Body of pancreas (tissue), 4 donors: ENCODE data around the gene LPIN3. TPM values are rescaled to one million over a fixed set of nuclear protein-coding genes. Genes with fewer than 3 reads are reported as not detected.

Source experiments
- ATAC-seq: fragments of 150-250 bp; one replicate; pipeline ENCODE4 v1.9.1; 2016
- DNase-seq, 4 donors: peaks; one replicate each; pipeline ENCODE4 v3.0.0-alpha.2; 2019
- H3K27ac ChIP-seq, 4 donors: fragments of 200-600 bp; sonication (generic); 1 replicate in 3 of 4; 2 replicates in 1 of 4; pipeline versions ENCODE4 v1.5.1 to v1.6.1; 2016 to 2019; ENCODE audit warnings: mild to moderate bottlenecking in 1 of 4, mixed read lengths in 1 of 4, moderate library complexity in 1 of 4
- H3K27me3 ChIP-seq, 2 donors: fragments of 200-600 bp; sonication (generic); one replicate each; pipeline ENCODE4 v1.6.0; 2016; ENCODE audit warnings: mild to moderate bottlenecking in 1 of 2
- H3K36me3 ChIP-seq, 2 donors: fragments of 200-600 bp; sonication (generic); replicated peaks in 1 of 2; 2 replicates each; pipeline ENCODE4 v1.5.1; 2016; ENCODE audit warnings: low read depth in 2 of 2; ENCODE audit not compliant: insufficient read depth in 1 of 2
- H3K4me1 ChIP-seq: fragments of 200-600 bp; sonication (generic); one replicate; pipeline ENCODE4 v1.6.0; 2016
- H3K4me3 ChIP-seq, 2 donors: fragments of 200-600 bp; sonication (generic); 1 replicate in 1 of 2; 2 replicates in 1 of 2; pipeline ENCODE4 v1.5.1; 2016 to 2019
- H3K9me3 ChIP-seq, 3 donors: fragments of 200-600 bp; sonication (generic); 1 replicate in 2 of 3; 2 replicates in 1 of 3; pipeline ENCODE4 v1.5.1; 2016
- CTCF ChIP-seq, 7 experiments: fragments of 450-650 bp in 4 of 7; fragments of 200-600 bp in 3 of 7; sonication (generic) in 3 of 7; IDR thresholded peaks; one replicate each; pipeline ENCODE4 v1.5.1; 2016 to 2019; ENCODE audit warnings: antibody characterized with exemption in 7 of 7
- POLR2A ChIP-seq, 3 donors: fragments of 450-650 bp; IDR thresholded peaks; one replicate each; pipeline ENCODE4 v1.6.1; 2016; ENCODE audit warnings: antibody characterized with exemption in 3 of 3, mild to moderate bottlenecking in 2 of 3
- WGBS, 2 donors: methylation state at CpG; one replicate each; pipeline ENCODE4 v1.1.5; 2017; 5-methylcytosine and 5-hydroxymethylcytosine counted together
- intact Hi-C: fragments of 100-400 bp; cut with DNase I; formaldehyde crosslinking; loops from one replicate; pipeline ENCODE4 v1.15.1; 2023
- total RNA-seq, 2 donors: library from RNA; depleted of rRNA; stranded (reverse); fragments of >200 nt; gene quantifications; one replicate each; pipeline ENCODE4 v1.1.0, GENCODE V29; 2016

The LPIN3 gene
- total RNA-seq, 2 donors from 2014 or later = 11.9 to 50.1 TPM

DNA sequence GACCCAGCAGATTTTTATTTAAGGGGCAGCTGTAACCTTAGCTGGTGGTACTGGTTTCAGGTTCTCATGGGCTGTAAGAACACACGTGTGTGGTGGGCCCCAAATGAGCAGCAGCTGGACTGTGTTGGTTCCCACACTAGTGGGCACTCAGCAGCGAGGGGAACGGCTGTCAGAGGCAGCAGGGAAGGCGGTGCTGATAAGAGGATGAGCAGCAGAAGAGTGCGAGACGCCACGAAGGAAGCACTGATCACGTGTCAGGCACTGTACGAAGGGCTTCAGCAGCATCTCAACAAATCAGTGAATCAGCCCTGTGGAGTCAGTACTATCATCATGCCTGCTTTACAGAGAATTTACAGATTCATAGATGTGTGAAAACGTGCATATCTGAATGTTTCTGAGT lies 67.0 kb downstream of the LPIN3 start:
- WGBS, 2 donors = 84 to 88% methylated on average over 10 of the region's 10 CpGs
- intact Hi-C loops = no loop called here
- TF ChIP-seq POLR2A (IDR thresholded peaks at IDR 0.05) = no peak
- no peak for TF ChIP-seq CTCF (IDR thresholded peaks at IDR 0.05)

GRCh38 chr20:41408156-41408794 lies 67.7 kb downstream of the LPIN3 start:
- Histone ChIP-seq H3K27me3 (no peaks in the 10 kb centered on the region), H3K36me3 (peaks cover 0 to 53% of the 10 kb centered on the region in 2 donors), H3K9me3 (no peaks in the 10 kb centered on the region), H3K27ac (no peak overlapping the region), H3K4me3 (no peak overlapping the region), H3K4me1 (no peaks in the 10 kb centered on the region)
- ATAC-seq (no peak), DNase-seq (no peak)
- TF ChIP-seq POLR2A (IDR thresholded peaks at IDR 0.05) (no peak), CTCF (IDR thresholded peaks at IDR 0.05) (no peak)
- 59 to 79% methylated on average over 5 of the region's 5 CpGs for WGBS, 2 donors
- intact Hi-C loops = no loop called here

More for the DNA sequence above, 67.0 kb downstream of the LPIN3 start:
- ATAC-seq (no peak), DNase-seq (no peak)
- Histone ChIP-seq H3K36me3 (peaks cover 0 to 47% of the 10 kb centered on the region in 2 donors), H3K27me3 (no peaks in the 10 kb centered on the region), H3K27ac (no peak overlapping the region), H3K9me3 (no peaks in the 10 kb centered on the region), H3K4me1 (no peaks in the 10 kb centered on the region), H3K4me3 (no peak overlapping the region)

DNA sequence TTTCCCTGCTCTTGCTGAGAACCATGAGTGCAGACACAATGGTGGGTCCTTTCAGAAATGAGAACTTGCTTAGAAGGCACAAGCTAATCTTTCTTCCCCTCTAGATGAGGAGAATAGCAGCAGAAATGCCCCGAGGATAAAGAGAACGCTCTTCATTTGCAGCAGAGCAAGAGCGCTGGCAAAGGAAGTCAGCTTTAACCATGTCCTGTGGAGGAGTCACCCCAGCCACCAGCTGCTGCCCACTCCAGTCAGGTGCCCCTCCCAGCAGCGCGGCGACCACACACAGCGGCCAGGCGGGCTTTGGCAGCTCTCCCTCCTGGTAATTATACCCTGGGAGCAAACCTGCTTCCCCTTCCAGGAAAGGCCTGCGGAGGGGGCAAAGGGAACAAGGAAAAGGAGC lies 68.4 kb downstream of the LPIN3 start:
- intact Hi-C loops = no loop called here
- peaks cover 0 to 58% of the 10 kb centered on the region in 2 donors for H3K36me3 ChIP-seq
- DNase-seq = no peak

More for the DNA sequence above, 68.4 kb downstream of the LPIN3 start:
- no peak for ATAC-seq
- WGBS, 2 donors = 73 to 91% methylated on average over 7 to 9 of the region's 9 CpGs
- Histone ChIP-seq H3K27ac (no peak overlapping the region), H3K27me3 (no peaks in the 10 kb centered on the region), H3K9me3 (no peaks in the 10 kb centered on the region), H3K4me3 (no peak overlapping the region), H3K4me1 (no peaks in the 10 kb centered on the region)
- no peak for TF ChIP-seq POLR2A (IDR thresholded peaks at IDR 0.05)
- no peak for TF ChIP-seq CTCF (IDR thresholded peaks at IDR 0.05)

Other genes starting within 250 kb of the LPIN3 start
- 10 to 100 TPM; 40.0 to 87.7 TPM for gene PLCG1, start 203.3 kb upstream of the LPIN3 start, total RNA-seq
- 10 to 100 TPM; 10.9 to 11.9 TPM for gene ZHX3, start 23.1 kb upstream of the LPIN3 start, total RNA-seq
- gene EMILIN3, start 26.0 kb downstream of the LPIN3 start, total RNA-seq = under 1 TPM in 1 of 2 donors, not detected in 1; 0.26 TPM